ENCODE results near the gene S1PR4. TPM values are rescaled to one million over a fixed set of nuclear protein-coding genes. Genes with fewer than 3 reads are reported as not detected.

S1PR4 gene
- total and polyA plus RNA-seq, 9 of the 15 experiments (the other 6 are each of a cell fraction or from before 2014, with no cell fraction given), result 0.27 TPM; not detected in 8

- no peak for TF ChIP-seq RB1 (IDR thresholded peaks at IDR 0.05; ENCODE audit: low read depth)
- TF ChIP-seq PRPF4 (IDR thresholded peaks at IDR 0.05; ENCODE audit: insufficient read depth, low read depth, low read length, poor library complexity, severe bottlenecking), result no peak
- TF ChIP-seq MGA (IDR thresholded peaks at IDR 0.05), result no peak
- no peak for TF ChIP-seq ZFPM2 (CRISPR knock-in tag; IDR thresholded peaks at IDR 0.05)
- TF ChIP-seq SMARCE1 (IDR thresholded peaks at IDR 0.05), result no peak
- TF ChIP-seq ZNF699 (CRISPR knock-in tag; IDR thresholded peaks at IDR 0.05; ENCODE audit: insufficient replicate concordance), result no peak
- TF ChIP-seq ZNF121 (CRISPR knock-in tag; conservative IDR thresholded peaks at IDR 0.05), result no peak
- TF ChIP-seq TBP (optimal IDR thresholded peaks at IDR 0.05; ENCODE audit: low read depth, low read length), result no peak
- no peak for TF ChIP-seq MYC (IDR thresholded peaks at IDR 0.05; ENCODE audit: low read depth, low read length)
- TF ChIP-seq MYC (CRISPR knock-in tag; IDR thresholded peaks at IDR 0.05; ENCODE audit: borderline replicate concordance, low read depth), result no peak
- no peak for TF ChIP-seq KLF1 (tag; IDR thresholded peaks at IDR 0.05)
- no peak for TF ChIP-seq ZFP36 (IDR thresholded peaks at IDR 0.05; ENCODE audit: low read depth, low read length, partially characterized antibody)
- Histone ChIP-seq H3K79me2 (ENCODE audit: control insufficient read depth, insufficient read depth, low read length) (no peaks in the 10 kb centered on the region), H3K9me3 (replicated peaks; ENCODE audit: control insufficient read depth, insufficient read depth, low read depth, low read length) (no peaks in the 10 kb centered on the region), H3K4me1 (replicated peaks in 1 of 2; ENCODE audit: control insufficient read depth in 2 of 2, insufficient read depth in 2 of 2, low read length in 2 of 2) (peaks cover 0 to 19% of the 10 kb centered on the region in 2 experiments; a peak in 2 of 5 replicates), H3K9ac (ENCODE audit: insufficient read depth in 1 of 2, low read depth in 2 of 2, low read length in 2 of 2) (no peak overlapping the region), H3K4me2 (ENCODE audit: insufficient read depth, low read length) (no peak overlapping the region), H3K27ac (ENCODE audit: extremely low read depth, low read depth, low read length) (no peak overlapping the region), H3K36me3 (ENCODE audit: control insufficient read depth, insufficient read depth, low read length) (peaks cover 3% of the 10 kb centered on the region; the same call in 1 of the 3 replicates), H3K9me1 (ENCODE audit: control insufficient read depth, insufficient read depth, low read length) (no peaks in the 10 kb centered on the region), H3K4me3 (no peak overlapping the region), H2AFZ (ENCODE audit: low read depth, low read length) (no peak overlapping the region), H3K27me3 (ENCODE audit: control insufficient read depth in 2 of 2, insufficient read depth in 2 of 2, low read length in 2 of 2) (peaks cover 0 to under 1% of the 10 kb centered on the region in 2 experiments; a peak in 2 of 5 replicates), H4K20me1 (replicated peaks; ENCODE audit: control insufficient read depth, insufficient read depth, low read length) (no peaks in the 10 kb centered on the region; the same call in 1 of the 2 replicates)
- CTCF ChIA-PET (ENCODE audit: low intra/inter-chr PET ratio), result no interaction called here
- no TSS peak for BruUV-seq (replicated peaks)
- no peak for DNase-seq (ENCODE audit: extremely low read depth in 1 of 4, low spot score in 3 of 4)
- intact Hi-C loops (cut with micrococcal nuclease), result no loop called here
- POLR2A ChIA-PET, result interaction anchor here (0.8 kb wide), 1 partner anchor 16 kb away, joined by 3 read pairs; no protein-coding TSS in a partner anchor
- WGBS (ENCODE audit: insufficient coverage, low coverage, missing lambda C conversion rate), result 15% methylated on average over 8 of the region's 12 CpGs
- in situ Hi-C loops (cut with MboI), result no loop called here
- ATAC-seq, result no peak
- no peak for FAIRE-seq
These were observed 42.0 kb downstream of the S1PR4 start for GRCh38 chr19:3220576-3220975.

All from K562 (cell line).